CD4-positive, alpha-beta T cell (primary cell): ENCODE data around the gene SRPRB. TPM values are rescaled to one million over a fixed set of nuclear protein-coding genes. Genes with fewer than 3 reads are reported as not detected.

Source experiments
- ATAC-seq: fragments of 200-7000 bp; cut with Tn5 transposase; one replicate; pipeline ENCODE4 v1.10.0; 2022; ENCODE audit warnings: mild to moderate bottlenecking; ENCODE audit not compliant: poor library complexity
- CTCF ChIA-PET: fragments of 350-600 bp; sonication (Branson Sonifier 250); formaldehyde crosslinking; loops from one replicate; lab custom pipeline; 2021; ENCODE audit warnings: antibody characterized with exemption, inconsistent platforms; lab: Charles Lee
- POLR2A ChIA-PET: fragments of 350-600 bp; sonication (Branson Sonifier 250); formaldehyde crosslinking; loops from one replicate; lab custom pipeline; 2021; ENCODE audit warnings: antibody characterized with exemption, inconsistent platforms; lab: Charles Lee
- DNase-seq, 14 experiments: peaks; one replicate each; pipeline ENCODE4 v3.0.0-alpha.2; 2013 to 2020; ENCODE audit warnings: mixed read lengths in 2 of 14
- H3K27ac ChIP-seq, 2 donors: one replicate each; pipeline versions ENCODE4 v1.5.1 to v1.7.0; 2013; ENCODE audit warnings: low read length in 2 of 2, low read depth in 1 of 2, mild to moderate bottlenecking in 1 of 2
- H3K27me3 ChIP-seq, 2 experiments: 1 replicate in 1 of 2; 2 replicates in 1 of 2; pipeline versions ENCODE4 v1.6.1 to v1.7.0; 2013; ENCODE audit warnings: low read length in 2 of 2, control low read depth in 1 of 2, mild to moderate bottlenecking in 1 of 2, moderate library complexity in 1 of 2; ENCODE audit not compliant: insufficient read depth in 2 of 2, control insufficient read depth in 1 of 2
- H3K36me3 ChIP-seq: one replicate; pipeline ENCODE4 v1.6.1; 2013; ENCODE audit warnings: low read length, control low read depth; ENCODE audit not compliant: insufficient read depth
- H3K4me1 ChIP-seq: one replicate; pipeline ENCODE4 v1.6.1; 2013; ENCODE audit warnings: low read length, control low read depth; ENCODE audit not compliant: insufficient read depth
- H3K4me3 ChIP-seq: one replicate; pipeline ENCODE4 v1.5.1; 2013; ENCODE audit warnings: mild to moderate bottlenecking, low read length, moderate library complexity
- H3K9me3 ChIP-seq, 2 experiments: 1 replicate in 1 of 2; 2 replicates in 1 of 2; pipeline versions ENCODE4 v1.6.1 to v1.7.0; 2013; ENCODE audit warnings: low read length in 2 of 2, mild to moderate bottlenecking in 2 of 2, control low read depth in 1 of 2, moderate library complexity in 1 of 2; ENCODE audit not compliant: control insufficient read depth in 1 of 2, insufficient read depth in 1 of 2
- H3K27ac Mint-ChIP-seq: one replicate; pipeline ENCODE4 v1.8.0; 2020; ENCODE audit warnings: mixed read lengths
- H3K27me3 Mint-ChIP-seq: one replicate; pipeline ENCODE4 v1.8.0; 2021; ENCODE audit warnings: mixed read lengths
- H3K36me3 Mint-ChIP-seq: one replicate; pipeline ENCODE4 v1.8.0; 2021; ENCODE audit warnings: low read depth, mixed read lengths
- H3K4me1 Mint-ChIP-seq: one replicate; pipeline ENCODE4 v1.8.0; 2021; ENCODE audit warnings: low read depth, mixed read lengths
- H3K4me3 Mint-ChIP-seq: one replicate; pipeline ENCODE4 v1.8.0; 2020; ENCODE audit warnings: mild to moderate bottlenecking, mixed read lengths
- H3K9me3 Mint-ChIP-seq: one replicate; pipeline ENCODE4 v1.8.0; 2020; ENCODE audit warnings: mixed read lengths
- intact Hi-C, 2 experiments: fragments of 100-400 bp; cut with DNase I in 1 of 2; cut with micrococcal nuclease in 1 of 2; formaldehyde crosslinking; loops; one replicate each; pipeline versions ENCODE4 v1.15.1 to v1.9.0; 2023 to 2025; cut with DNase I, micrococcal nuclease
- total RNA-seq, 174 experiments: library from RNA in 2 of 174; stranded (reverse) in 2 of 174; gene quantifications; one replicate each; pipeline ENCODE4 v1.2.3 and lab custom pipeline; 2021 to 2026
- TF ChIP-seq, protein P1 (sequence below): fragments of 200-600 bp; IDR thresholded peaks from one replicate; pipeline ENCODE4 v1.8.0; 2022; ENCODE audit warnings: antibody characterized with exemption, mild to moderate bottlenecking

Gene SRPRB
- total RNA-seq, 2 experiments from 2014 or later = 19.1 to 19.9 TPM

DNA sequence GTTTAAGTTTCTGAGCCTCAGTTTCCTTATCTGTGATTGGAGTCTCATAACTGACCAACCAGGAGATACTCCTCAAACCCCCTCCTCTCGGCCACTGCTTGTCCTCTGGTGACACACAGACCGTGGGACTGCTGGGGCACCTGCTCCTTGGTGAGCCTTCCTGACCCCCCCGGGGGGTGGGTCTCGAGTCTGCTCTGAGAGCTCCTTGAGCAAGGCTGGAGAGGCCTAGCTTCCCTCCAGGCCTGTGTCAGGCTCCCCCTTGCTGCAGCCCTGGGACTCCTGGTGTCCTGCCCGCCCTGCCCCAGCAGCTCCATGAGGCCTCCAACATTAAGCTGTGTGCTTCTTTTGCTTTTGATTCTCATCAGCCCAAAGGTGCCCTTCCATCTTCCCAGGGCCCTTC, 27.7 kb downstream of the SRPRB start:
- DNase-seq (no peak), ATAC-seq (no peak)
- Histone ChIP-seq H3K36me3 (no peaks in the 10 kb centered on the region), H3K9me3 (no peaks in the 10 kb centered on the region), H3K27ac (no peak overlapping the region), H3K4me3 (no peak overlapping the region), H3K27me3 (no peaks in the 10 kb centered on the region), H3K4me1 (no peaks in the 10 kb centered on the region)
- no peaks in the 10 kb centered on the region for H3K4me1 Mint-ChIP-seq
- TF ChIP-seq, protein P1, sequence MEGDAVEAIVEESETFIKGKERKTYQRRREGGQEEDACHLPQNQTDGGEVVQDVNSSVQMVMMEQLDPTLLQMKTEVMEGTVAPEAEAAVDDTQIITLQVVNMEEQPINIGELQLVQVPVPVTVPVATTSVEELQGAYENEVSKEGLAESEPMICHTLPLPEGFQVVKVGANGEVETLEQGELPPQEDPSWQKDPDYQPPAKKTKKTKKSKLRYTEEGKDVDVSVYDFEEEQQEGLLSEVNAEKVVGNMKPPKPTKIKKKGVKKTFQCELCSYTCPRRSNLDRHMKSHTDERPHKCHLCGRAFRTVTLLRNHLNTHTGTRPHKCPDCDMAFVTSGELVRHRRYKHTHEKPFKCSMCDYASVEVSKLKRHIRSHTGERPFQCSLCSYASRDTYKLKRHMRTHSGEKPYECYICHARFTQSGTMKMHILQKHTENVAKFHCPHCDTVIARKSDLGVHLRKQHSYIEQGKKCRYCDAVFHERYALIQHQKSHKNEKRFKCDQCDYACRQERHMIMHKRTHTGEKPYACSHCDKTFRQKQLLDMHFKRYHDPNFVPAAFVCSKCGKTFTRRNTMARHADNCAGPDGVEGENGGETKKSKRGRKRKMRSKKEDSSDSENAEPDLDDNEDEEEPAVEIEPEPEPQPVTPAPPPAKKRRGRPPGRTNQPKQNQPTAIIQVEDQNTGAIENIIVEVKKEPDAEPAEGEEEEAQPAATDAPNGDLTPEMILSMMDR = no peak
- POLR2A ChIA-PET = no interaction called here
- CTCF ChIA-PET = no interaction called here
- H3K4me3 Mint-ChIP-seq = no peak overlapping the region
- H3K27ac Mint-ChIP-seq = no peak overlapping the region
- H3K9me3 Mint-ChIP-seq = no peaks in the 10 kb centered on the region
- intact Hi-C loops = no loop called here
- no peaks in the 10 kb centered on the region for H3K27me3 Mint-ChIP-seq
- H3K36me3 Mint-ChIP-seq = no peaks in the 10 kb centered on the region

DNA sequence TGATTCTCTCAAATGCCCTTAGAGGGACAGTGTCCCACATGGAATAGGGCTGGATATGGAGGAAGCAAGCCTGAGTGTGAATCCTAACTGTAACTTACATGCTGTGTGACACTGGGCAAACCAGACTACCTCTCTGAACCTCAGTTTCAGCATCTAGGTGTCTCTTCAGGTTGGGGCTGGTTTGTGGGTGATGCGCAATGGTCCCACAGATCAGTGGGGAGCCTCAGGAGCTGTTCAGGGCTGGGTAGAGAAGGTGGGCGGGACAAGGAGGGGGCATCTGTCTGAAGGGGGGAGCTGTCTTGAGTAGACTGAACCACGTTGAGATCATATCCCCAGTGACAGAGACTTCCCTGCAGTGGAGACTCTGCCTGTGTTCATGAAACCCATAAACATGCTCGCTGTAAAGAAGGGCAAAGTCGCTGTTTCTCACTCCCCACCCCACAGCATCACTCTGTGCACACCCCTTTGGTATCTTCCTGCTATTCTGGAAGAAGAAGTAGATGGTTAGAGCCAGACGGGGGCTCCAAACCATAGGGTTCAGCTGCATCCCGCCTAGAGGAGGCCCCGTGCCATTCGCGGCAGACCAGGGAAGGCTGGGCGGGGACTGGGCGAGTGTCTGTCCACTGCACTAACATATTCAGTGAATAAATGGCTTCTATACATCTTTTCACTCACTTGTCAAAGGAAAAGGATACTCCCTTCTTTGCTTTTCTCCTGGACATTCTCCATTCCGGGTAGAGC, 28.4 kb downstream of the SRPRB start:
- TF ChIP-seq, protein P1 = no peak
- Histone ChIP-seq H3K36me3 (no peaks in the 10 kb centered on the region), H3K27ac (no peak overlapping the region), H3K27me3 (no peaks in the 10 kb centered on the region), H3K9me3 (no peaks in the 10 kb centered on the region), H3K4me1 (no peaks in the 10 kb centered on the region), H3K4me3 (no peak overlapping the region)
- ATAC-seq (no peak), DNase-seq (no peak)
- Mint-ChIP-seq H3K9me3 (no peaks in the 10 kb centered on the region), H3K4me1 (no peaks in the 10 kb centered on the region), H3K27me3 (no peaks in the 10 kb centered on the region), H3K27ac (no peak overlapping the region), H3K4me3 (no peak overlapping the region), H3K36me3 (no peaks in the 10 kb centered on the region)
- intact Hi-C loops = no loop called here
- CTCF ChIA-PET = no interaction called here
- POLR2A ChIA-PET = no interaction called here

DNA sequence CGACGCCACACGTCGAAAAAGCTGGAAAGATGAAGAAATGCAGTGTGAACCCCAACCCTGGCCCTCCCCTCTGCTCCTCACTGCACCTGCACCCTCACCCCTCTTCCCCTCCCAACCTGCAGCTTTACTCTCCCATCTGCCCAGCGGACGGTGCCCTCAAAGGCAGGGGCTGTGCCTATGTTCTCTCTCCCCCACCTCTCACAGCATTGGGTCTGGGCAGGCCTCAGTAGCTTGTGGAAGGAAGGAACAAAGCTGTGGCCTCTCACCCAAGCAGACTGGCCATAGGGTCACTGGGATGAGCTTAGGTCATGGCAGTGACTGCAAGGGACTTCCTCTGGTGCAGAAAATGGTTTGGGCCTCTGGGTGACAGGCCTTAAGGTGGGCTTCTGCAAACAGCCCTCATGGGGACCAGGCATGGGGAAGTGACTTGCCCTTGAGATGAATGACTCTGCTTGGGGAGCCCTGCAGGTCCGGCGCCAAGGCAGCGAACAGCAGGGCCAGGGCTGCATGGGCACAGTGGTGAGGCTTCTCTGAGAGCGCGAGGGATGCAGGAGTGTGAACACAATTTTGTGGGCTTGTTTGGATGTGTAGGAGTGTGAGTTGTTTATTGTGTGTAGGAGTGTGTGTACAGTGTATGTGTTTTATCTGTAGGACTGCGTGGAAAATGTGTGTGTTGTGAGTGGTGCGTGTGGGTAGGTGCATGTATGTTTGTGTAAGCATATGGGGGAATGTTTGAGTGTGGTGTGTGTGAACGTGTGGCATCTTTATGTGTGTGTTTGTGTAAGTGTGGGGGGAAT, 29.2 kb downstream of the SRPRB start:
- no peaks in the 10 kb centered on the region for H3K36me3 ChIP-seq
- no peaks in the 10 kb centered on the region for H3K27me3 Mint-ChIP-seq
- DNase-seq (no peak), ATAC-seq (no peak)
- no peak overlapping the region for H3K27ac ChIP-seq
- ChIA-PET CTCF (no interaction called here), POLR2A (no interaction called here)
- no peak overlapping the region for H3K27ac Mint-ChIP-seq
- H3K9me3 Mint-ChIP-seq = no peaks in the 10 kb centered on the region
- intact Hi-C loops = no loop called here
- H3K4me1 Mint-ChIP-seq = no peaks in the 10 kb centered on the region
- H3K27me3 ChIP-seq = no peaks in the 10 kb centered on the region
- TF ChIP-seq, protein P1 = no peak
- H3K36me3 Mint-ChIP-seq = no peaks in the 10 kb centered on the region
- no peaks in the 10 kb centered on the region for H3K4me1 ChIP-seq
- no peak overlapping the region for H3K4me3 ChIP-seq
- no peaks in the 10 kb centered on the region for H3K9me3 ChIP-seq
- H3K4me3 Mint-ChIP-seq = no peak overlapping the region
